NCI-H748 (cell line): ENCODE results near the gene DGKQ.

Source experiments
- DNase-seq: peaks from one replicate; lab custom pipeline; 2025; ENCODE audit not compliant: unreplicated experiment; lab: John Stamatoyannopoulos, UW

The DGKQ gene, protein sequence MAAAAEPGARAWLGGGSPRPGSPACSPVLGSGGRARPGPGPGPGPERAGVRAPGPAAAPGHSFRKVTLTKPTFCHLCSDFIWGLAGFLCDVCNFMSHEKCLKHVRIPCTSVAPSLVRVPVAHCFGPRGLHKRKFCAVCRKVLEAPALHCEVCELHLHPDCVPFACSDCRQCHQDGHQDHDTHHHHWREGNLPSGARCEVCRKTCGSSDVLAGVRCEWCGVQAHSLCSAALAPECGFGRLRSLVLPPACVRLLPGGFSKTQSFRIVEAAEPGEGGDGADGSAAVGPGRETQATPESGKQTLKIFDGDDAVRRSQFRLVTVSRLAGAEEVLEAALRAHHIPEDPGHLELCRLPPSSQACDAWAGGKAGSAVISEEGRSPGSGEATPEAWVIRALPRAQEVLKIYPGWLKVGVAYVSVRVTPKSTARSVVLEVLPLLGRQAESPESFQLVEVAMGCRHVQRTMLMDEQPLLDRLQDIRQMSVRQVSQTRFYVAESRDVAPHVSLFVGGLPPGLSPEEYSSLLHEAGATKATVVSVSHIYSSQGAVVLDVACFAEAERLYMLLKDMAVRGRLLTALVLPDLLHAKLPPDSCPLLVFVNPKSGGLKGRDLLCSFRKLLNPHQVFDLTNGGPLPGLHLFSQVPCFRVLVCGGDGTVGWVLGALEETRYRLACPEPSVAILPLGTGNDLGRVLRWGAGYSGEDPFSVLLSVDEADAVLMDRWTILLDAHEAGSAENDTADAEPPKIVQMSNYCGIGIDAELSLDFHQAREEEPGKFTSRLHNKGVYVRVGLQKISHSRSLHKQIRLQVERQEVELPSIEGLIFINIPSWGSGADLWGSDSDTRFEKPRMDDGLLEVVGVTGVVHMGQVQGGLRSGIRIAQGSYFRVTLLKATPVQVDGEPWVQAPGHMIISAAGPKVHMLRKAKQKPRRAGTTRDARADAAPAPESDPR

DNA sequence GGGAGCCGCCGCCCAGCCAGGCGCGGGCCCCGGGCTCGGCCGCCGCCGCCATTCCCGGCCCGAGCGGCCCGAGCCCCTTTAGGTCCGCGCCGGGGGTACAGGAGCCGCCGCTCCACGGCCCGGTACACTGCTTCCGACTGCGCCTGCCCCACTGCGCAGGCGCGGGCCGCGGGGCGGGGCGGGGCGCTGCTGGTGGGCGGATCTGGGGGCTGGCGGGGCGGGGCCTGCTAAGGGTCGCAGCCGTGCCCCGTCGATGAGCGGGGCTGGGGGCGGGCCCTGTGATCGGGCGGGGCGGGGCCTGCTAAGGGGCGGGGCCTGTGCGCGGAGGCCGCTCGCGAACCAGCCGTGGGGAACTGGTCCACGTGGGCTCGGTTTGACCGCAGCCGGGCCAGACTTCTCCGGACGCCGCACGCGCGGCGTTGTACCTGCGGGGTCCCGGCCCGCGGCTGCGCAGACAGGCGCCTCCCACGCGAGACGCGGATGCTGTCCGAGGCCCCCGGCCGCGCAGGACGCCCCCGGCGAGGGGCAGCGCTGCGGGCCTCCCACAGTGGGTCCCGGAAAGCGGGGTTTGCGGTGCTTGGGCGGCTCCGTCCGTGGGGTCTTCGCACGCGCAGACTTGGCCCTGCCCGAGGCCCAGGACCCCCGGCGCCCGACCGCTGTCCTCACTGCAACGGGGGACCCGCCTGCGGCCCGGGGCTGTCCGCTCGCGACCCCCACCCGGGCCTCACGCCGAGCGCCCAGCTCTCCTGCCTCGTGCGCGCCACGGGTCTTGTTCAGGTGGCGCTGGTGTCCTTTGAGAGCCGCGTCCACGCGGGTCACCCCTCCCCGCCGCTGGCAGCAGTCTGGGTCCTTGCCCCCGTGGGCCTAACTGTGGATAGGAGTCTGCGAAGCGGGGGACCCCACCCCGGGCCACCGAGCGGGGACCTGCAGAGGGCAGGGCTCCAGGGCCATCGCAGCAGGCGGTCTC lies at the start of gene DGKQ:
Gene DGKQ (minus strand): TSS at position 139 of the 967 bp plus-strand sequence. CDS start 87 bp downstream, at position 52.
- DNase-seq, result peak; percentile 9

DNA sequence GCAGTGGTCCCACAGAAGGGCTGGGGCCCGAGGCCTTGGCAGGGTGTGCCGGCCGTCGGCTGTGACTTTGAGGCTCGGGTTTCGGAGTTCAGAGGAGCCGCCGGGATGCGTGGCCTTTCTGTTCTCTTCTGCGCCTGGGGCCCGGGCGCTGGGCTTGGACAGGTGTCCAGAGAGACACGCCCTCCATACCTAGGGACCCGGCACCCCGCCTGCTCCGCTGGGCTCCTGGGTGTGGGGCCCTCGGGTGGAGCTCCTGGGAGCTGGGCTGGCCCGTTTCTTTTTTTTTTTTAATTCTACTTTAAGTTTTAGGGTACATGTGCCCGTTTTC lies 49.3 kb upstream of the DGKQ start:
- no peak for DNase-seq

DNA sequence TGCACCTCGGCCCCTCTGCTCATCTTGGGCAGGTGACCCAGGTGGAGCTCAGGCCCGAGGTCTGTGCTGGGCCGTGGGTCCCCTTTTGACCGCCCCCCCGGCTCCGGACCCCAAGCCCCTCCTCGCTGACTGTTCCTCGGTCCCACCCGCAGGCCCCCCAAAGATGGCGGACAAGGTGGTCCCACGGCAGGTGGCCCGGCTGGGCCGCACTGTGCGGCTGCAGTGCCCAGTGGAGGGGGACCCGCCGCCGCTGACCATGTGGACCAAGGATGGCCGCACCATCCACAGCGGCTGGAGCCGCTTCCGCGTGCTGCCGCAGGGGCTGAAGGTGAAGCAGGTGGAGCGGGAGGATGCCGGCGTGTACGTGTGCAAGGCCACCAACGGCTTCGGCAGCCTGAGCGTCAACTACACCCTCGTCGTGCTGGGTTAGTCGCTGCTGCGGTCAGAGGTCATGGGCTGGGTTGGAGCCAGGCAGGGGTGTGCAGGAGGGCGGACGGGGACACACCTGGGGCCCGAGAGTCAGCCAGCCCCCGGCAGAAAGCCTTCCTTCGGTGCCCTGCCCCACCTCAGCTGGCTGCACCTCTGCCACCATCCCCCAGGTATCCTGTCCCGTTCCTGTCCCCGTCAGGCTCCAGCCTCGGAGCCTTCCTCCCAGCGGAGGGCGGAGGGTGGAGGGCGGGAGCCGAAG lies 48.8 kb upstream of the DGKQ start:
- DNase-seq, result no peak

DNA sequence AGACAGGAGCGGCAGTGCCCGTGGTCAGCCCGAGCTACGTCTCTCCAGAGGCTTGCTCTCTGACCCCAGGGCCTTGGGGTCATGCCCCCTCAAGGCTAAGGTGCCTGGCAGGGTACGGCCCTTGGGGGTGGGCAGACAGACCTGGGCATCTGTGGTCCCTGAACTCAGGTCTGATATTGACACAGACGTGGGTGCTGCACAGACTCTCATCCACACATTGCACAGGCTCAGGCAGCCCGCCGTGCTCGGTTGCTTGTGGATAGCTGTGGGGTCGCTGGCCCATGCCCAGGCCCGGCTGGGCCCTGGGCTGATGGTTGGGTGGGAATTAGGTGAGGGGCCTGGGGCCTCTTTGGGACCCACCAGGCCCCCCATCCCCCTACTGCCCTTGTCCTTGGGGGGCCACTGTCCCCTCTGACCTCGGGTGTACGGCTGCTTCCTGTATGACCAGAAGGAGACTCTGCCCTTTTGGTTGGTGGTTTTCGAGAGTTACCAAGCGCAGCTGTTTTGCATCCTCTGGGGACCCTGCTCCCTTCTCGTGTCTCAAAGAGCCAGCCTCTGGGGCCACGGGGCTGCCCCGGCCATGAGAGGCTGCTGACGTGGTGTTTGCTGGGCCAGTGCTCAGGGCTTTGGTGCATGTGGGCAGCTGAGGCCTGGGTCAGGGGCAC lies 48.1 kb upstream of the DGKQ start:
- no peak for DNase-seq

DNA sequence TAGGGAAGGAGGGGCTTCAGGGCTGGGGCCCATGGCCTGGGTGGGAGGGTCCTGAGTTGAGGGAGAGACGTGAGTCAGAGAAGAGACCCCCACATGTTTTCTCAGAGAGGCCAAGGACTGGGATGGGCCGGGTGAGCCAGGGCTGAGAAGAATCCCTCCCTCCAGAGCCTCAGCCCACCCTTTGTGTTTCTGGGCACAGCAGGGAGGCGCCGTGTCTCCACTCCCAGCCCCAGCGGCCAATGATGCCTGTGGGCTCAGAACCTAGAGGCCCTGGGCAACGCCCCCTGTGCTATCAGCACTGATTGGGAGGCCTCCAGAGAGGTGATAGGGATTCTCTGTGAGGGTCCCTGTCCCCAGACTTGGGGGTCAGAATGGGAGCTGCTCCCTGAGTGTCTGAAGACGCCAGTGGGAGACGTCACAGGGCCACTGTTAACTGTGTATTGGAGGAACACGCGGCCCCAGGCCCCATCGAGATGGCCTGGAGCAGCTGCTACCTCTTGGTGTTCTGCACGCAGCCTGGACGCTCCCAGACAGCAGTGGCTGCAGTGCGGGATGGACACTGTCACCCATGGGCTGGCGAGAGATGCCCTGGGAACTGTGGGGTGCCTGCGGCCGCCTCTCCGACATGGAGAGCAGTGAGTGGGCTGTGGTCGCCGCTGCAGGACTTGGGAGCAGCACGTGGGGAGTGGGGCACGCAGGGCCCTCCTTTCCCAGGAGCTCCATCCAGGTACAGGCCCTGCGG lies 46.5 kb upstream of the DGKQ start:
- no peak for DNase-seq

DNA sequence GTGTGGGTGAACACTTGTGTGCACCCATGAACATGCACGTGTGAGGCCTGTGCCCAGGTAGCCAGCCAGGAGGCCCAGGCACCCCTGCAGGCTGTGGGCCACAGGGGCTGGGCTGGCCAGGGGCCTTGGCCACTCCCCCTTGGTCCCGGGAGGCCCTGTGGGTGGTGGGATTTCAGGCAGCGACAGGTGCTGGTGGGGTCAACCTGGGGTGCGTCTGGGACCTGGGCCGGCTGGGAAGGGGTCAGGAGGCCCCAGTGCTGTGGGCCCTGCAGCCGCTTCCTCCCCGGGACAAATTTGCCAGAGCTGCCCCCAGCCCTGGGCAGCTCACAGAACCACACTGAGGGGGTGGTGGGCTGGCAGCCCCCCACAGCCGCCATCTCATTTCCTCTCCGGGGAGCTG lies 46.0 kb upstream of the DGKQ start:
- no peak for DNase-seq

DNA sequence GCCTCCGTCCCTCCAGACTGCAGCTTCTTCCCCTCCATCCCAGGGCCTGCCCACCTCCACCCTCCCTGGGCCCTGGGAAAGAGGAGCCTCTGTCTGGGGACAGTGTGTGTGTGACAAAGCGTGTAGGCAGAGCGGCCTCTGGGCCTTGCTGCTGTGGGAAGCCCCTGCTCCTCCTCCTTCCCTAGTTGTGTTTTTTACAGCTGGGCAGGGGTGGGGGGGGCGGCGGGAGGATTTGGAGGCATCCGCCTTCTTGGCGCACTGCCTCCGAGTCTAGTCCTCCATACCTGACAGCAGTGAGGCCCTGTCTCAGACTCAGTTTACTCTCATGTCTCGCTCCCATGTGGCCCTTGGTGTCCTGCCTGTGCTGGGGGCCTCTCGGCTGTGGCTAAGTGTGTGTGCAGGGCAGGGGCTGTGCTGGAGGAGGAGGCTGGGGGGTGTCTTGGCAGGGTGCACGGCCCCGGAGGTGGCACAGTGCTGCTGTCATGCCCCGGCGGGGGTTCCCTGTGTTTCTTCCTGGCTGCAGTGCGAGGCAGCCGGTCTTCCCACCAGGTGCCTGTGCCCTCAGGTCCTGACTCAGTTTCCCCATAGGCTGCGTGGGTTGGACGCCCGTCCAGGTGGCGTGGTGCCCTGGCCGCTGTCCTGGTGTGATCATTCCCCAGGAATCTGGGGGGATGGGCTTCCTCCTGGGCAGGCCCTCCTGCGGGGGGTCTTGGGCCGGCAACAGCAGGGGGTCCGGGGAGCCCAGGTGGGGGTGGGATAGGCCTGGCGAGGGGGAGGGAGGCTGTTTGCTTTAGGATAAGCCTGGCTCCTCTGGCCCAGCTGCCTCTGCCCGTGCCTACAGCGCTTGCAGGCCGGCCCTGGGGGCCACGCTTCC lies 45.0 kb upstream of the DGKQ start:
- no peak for DNase-seq

DNA sequence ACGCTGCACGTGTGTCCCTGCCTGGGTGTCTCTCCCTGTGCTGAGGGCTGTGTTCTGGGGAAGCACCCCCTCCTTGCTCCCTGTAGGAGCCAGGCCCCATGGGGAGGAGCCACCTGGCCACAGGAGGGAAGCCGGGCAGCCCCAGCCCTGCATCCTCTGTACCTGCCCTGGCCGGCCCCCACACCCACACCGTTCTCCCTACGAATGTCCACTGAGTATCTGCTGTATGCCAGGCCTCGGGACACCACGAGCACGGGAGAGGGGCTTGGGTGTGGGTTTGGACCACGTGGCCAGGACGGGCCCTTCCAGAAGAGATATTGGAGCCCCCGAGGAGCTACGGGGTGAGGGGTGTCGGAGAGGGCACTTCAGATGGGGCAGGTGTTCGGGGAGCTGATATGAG lies 44.3 kb upstream of the DGKQ start:
- no peak for DNase-seq

DNA sequence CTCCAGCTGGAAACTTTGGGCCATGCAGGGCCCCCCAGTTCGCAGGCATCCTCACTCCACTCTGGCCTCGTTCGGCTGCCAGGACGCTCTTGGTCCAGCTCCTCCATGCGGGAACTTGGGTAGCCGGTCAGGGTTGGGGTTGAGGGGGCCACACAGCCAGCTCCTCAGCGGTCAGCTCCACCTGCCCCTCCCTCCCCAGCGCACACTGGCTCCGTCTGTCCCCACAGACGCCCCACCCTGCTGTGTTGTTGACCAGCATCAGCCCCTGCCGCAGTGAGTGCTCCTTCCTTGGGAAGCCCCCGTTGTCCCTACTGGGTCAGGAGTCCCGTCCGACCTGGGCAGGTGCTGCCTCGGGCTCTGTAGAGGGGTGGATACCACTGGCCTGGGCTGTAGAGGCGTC lies 43.8 kb upstream of the DGKQ start:
- no peak for DNase-seq

DNA sequence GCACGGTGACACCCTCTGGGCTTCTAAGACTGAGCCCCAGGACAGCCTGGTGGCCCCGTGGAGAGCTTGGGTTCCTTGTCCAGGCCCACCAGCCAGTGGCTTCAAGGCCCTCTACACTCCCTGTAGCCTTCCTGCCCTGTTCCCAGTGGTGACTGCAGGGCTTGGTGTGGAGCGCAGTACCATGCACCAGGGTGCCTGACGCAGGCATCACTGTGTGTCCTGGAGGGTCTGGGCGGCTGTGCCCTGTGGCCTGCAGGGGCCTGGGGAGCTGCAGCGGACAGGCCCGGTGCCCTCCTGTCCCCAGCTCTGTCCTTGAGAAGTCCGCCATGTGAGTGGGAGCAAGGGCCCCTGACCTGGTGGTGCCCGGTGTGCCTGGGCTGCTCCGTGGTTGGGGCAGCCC lies 42.4 kb upstream of the DGKQ start:
- DNase-seq, result no peak

DNA sequence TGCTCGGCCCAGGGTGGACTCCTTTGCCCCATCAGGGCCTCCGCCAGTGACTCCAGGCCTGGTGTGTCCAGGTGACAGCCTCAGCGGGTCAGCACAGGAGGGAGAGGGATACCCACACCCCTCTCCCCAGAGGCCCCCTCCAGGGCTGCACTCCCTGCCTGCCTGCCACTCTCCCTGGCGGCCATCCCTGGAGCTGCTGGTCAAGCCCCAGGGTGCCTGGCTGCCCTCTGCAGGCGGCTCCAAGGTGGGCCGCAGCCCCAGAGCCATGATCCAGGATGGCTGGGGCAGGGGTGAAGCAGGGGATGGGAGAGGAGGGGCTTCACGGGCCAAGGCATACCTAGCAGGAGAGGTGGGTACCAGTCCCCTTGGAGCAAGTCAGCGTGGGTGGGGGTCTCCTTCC lies 41.8 kb upstream of the DGKQ start:
- no peak for DNase-seq

DNA sequence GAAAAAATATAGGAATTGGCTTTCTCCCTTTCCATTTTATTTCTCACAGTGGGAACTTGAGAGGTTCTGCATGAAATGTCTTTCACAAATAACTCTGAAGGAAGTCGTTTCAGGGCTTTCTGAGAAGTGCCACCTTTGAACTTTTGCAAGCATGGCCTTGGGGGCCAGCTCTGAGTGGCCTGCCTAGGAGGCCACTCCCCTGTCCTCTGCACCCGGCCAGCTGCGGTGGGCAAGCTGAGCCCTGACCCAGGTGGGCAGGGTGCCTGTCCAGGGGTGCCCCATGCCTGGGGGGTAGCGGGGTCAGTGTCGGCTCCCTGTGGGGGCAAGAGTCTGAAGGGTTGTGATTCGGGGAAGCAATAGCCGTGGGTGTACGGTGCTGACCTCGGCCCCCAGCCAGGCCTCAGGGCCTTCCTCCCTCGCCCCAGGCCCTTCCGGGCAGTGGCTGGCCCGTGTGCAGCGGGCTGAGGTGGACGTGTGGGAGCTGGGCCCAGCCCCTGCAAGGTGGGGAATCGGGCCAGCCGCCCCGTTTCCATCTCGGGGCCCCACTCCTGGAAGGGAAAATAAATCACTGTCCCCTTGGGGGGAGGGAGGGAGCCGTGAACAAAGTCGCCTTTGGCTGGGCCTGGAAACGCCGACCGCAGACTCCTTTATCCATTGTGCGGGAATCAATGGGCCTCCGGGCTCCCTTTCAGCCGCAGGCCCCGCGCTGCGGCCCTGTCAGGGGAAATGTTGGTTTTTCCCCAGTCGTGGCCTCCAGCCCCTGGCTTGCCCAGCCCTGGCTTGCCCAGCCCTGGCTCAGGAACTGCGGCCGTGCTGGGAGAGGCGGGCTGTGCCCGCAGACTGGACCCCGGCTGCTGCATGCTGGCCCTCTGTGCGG lies 41.2 kb upstream of the DGKQ start:
- DNase-seq, result no peak

DNA sequence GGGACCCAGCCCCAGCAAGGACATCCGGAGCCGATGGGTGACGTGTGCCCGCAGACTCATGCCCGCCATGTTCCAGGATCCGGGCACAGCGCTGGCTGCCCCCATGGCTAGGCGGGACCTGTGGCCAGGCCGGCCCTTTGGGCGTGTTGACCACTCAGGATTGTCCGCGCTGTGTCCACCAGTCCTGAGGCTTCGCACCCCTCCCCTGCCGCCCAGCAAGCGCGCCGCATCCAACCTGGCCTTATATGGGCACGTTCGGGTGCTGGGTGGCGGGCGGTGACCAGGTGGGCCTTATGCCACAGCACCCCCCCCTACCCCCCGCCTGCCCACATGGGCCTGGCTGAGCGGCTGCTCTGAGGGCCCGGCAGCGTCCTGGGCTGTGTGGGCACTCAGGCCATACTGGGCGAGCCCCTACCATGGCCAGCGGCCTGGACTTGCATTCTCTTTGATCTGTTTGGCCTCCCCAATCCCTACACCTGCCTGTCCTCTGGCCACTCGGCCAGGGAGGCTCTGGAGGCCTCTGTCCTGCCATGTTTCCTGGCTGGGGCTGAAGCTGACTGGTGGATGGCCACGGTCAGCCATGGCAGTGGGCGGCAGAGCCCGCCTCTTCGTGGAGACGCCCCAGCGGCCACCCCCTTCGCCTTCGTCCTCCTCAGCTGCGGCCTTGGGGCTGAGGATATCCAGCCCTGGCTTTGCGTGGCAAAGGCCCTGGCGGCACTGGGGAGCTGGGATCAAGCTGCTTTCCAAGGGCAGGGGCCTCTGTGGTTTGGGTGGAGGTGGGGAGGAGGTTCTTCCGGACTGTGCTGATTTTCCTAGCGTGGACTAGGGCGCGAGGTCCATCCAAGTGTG lies 40.1 kb upstream of the DGKQ start:
- DNase-seq, result no peak

DNA sequence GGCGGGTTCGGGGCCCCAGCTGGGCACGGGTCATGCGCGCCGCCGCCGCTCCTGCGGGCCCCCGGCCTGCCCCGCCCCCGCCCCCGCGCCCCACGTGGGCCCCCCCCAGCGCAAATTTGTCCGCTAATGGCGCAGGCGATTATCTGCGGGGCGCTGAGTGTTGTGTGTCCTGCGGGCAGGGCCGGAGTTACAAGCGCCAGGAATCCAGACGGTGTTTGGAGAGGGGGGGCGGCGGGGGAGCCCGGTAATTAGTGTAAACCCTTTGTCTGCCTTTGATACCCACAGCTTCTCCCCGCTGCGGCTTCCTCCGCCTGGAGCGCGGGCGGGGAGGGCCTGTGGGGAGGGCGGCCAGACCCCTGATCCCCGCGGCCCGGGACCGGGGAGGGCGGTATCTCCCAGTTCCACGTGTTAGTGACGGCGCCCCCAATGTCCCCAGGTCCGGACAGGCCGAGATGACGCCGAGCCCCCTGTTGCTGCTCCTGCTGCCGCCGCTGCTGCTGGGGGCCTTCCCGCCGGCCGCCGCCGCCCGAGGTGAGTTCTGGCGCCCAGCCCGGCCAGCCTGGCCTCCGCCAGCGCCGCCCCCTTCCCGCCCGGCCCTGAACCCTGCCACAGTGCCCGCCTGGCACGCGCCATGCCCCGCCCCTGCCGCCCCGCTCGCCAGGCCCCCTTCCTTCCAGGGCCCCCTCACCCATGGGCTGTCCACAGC lies 38.8 kb upstream of the DGKQ start:
- DNase-seq, result peak; percentile 36

DNA sequence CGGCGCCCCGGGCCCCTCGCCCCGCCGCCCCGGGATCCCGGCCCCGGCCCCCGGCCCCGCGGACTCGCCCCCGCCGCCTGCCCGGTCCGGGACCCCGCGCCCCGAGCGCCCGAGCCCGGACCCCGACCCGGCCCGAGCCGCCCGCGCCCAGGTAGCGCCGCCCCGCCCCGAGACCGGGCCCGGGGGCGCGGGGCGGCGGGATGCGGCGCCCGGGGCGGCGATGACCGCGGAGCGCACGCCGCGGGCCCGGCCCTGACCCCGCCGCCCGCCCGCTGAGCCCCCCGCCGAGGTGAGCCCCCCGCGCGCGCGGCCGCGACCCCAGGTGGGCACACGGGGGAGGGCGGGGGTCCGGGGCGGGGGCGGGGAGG lies 38.3 kb upstream of the DGKQ start:
- DNase-seq, result no peak
